Islet of Langerhans (tissue), 1 donor: ENCODE measurements around the gene METTL9.
"Not testable (repeated sequence)": the region's sequence is repeated elsewhere in the genome, so short reads cannot be mapped to it uniquely, and the experiment has no call there.

Experiments used
- FAIRE-seq: peaks from one replicate; lab custom pipeline; 2011; peaks lifted over from hg19 to GRCh38; lab: Jason Lieb, UNC

METTL9 gene

GRCh38 chr16:21574372-21574771, 25.0 kb upstream of the METTL9 start:
- no peak for FAIRE-seq

GRCh38 chr16:21576323-21576722, 23.1 kb upstream of the METTL9 start:
- FAIRE-seq, result not testable (repeated sequence)

GRCh38 chr16:21577487-21577886, 21.9 kb upstream of the METTL9 start:
- FAIRE-seq, result not testable (repeated sequence)

- FAIRE-seq, result not testable (repeated sequence)
These were observed 21.1 kb upstream of the METTL9 start for GRCh38 chr16:21578311-21578710.

- not testable (repeated sequence) for FAIRE-seq
These were observed 19.2 kb upstream of the METTL9 start for GRCh38 chr16:21580131-21580530.

GRCh38 chr16:21580807-21581206, 18.6 kb upstream of the METTL9 start:
- no peak for FAIRE-seq

- no peak for FAIRE-seq
These were observed 14.6 kb upstream of the METTL9 start for GRCh38 chr16:21584817-21585216.

- FAIRE-seq, result not testable (repeated sequence)
These were observed 10.8 kb upstream of the METTL9 start for GRCh38 chr16:21588593-21588992.

- FAIRE-seq, result no peak
These were observed 9.8 kb upstream of the METTL9 start for GRCh38 chr16:21589551-21589950.

GRCh38 chr16:21590287-21590686, 9.1 kb upstream of the METTL9 start:
- no peak for FAIRE-seq

- no peak for FAIRE-seq
These were observed 8.6 kb upstream of the METTL9 start for GRCh38 chr16:21590796-21591195.

- no peak for FAIRE-seq
These were observed 7.2 kb upstream of the METTL9 start for GRCh38 chr16:21592191-21592590.

GRCh38 chr16:21593530-21594289, 5.7 kb upstream of the METTL9 start:
- FAIRE-seq, result no peak

- no peak for FAIRE-seq
These were observed 1.8 kb upstream of the METTL9 start for GRCh38 chr16:21597561-21598030.

- no peak for FAIRE-seq
These were observed 1.2 kb upstream of the METTL9 start for GRCh38 chr16:21598206-21598605.

- FAIRE-seq, result no peak
These were observed 666 bp upstream of the METTL9 start for GRCh38 chr16:21598701-21599121.

- no peak for FAIRE-seq
These were observed 825 bp downstream of the METTL9 start for GRCh38 chr16:21600031-21600773.

GRCh38 chr16:21602785-21603184, 3.4 kb downstream of the METTL9 start:
- no peak for FAIRE-seq

GRCh38 chr16:21603928-21604327, 4.6 kb downstream of the METTL9 start:
- no peak for FAIRE-seq

- not testable (repeated sequence) for FAIRE-seq
These were observed 6.5 kb downstream of the METTL9 start for GRCh38 chr16:21605848-21606247.

- FAIRE-seq, result no peak
These were observed 9.4 kb downstream of the METTL9 start for GRCh38 chr16:21608639-21609328.

- no peak for FAIRE-seq
These were observed 10.7 kb downstream of the METTL9 start for GRCh38 chr16:21610006-21610544.

- FAIRE-seq, result no peak
These were observed 11.4 kb downstream of the METTL9 start for GRCh38 chr16:21610766-21611165.
